Measurements from ENCODE around the gene SLC1A2. TPM values are rescaled to one million over a fixed set of nuclear protein-coding genes. Genes with fewer than 3 reads are reported as not detected.

Gene SLC1A2
- total RNA-seq, 2 experiments from 2014 or later: not detected

DNA sequence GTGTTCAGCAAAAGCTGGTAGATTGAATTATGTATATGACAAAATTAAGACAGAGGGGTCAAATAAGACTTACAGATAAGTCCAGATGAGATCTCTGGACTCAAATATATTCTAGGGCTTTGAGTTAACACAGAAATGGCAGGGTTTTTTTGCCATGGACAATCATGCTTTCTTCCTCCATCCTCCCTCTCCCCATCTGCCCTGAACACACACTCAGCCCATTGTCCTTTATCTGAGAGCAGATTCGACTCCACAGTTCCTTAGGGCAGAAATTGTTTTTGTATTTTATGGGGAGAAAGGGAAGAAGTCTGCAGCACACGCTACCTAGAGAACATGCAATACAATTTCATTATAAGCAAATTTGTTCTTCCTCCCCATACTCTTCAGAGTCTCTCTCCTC is 86.8 kb downstream of the SLC1A2 start:
- TF ChIP-seq, protein P1, sequence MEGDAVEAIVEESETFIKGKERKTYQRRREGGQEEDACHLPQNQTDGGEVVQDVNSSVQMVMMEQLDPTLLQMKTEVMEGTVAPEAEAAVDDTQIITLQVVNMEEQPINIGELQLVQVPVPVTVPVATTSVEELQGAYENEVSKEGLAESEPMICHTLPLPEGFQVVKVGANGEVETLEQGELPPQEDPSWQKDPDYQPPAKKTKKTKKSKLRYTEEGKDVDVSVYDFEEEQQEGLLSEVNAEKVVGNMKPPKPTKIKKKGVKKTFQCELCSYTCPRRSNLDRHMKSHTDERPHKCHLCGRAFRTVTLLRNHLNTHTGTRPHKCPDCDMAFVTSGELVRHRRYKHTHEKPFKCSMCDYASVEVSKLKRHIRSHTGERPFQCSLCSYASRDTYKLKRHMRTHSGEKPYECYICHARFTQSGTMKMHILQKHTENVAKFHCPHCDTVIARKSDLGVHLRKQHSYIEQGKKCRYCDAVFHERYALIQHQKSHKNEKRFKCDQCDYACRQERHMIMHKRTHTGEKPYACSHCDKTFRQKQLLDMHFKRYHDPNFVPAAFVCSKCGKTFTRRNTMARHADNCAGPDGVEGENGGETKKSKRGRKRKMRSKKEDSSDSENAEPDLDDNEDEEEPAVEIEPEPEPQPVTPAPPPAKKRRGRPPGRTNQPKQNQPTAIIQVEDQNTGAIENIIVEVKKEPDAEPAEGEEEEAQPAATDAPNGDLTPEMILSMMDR (IDR thresholded peaks at IDR 0.05): no peak
- Mint-ChIP-seq H3K9me3 (peaks cover 4% of the 10 kb centered on the region), H3K27ac (no peak overlapping the region), H3K4me3 (no peak overlapping the region), H3K27me3 (no peaks in the 10 kb centered on the region), H3K4me1 (ENCODE audit: low read depth) (peaks cover 52% of the 10 kb centered on the region), H3K36me3 (ENCODE audit: low read depth) (no peaks in the 10 kb centered on the region)
- POLR2A ChIA-PET: no interaction called here
- intact Hi-C loops (cut with micrococcal nuclease): no loop called here
- CTCF ChIA-PET: interaction anchor here (1.0 kb wide), 1 partner anchor 12 kb away, joined by 3 read pairs; no protein-coding TSS in a partner anchor
- DNase-seq: no peak
- no peak for ATAC-seq

DNA sequence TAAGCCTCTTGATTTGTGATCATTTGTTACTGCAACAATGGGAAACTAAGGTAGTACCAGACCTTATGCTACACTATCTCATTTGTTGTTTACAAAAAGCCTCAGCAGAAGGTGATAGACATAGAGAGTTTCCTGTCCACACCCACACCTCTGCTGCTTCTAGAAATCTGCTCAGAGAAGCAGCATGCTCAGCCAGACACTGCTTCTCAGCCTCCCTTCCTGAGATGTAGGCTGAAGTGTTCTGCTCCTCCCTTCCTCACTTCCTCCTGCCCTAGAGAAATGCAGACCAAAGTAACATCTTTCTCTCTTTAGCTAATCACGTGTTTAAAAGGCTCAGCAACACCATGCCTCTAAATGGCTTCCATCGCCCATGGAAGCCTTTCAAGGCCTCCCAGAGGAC is 88.4 kb downstream of the SLC1A2 start:
- POLR2A ChIA-PET: no interaction called here
- Mint-ChIP-seq H3K9me3 (peaks cover 4% of the 10 kb centered on the region), H3K36me3 (ENCODE audit: low read depth) (no peaks in the 10 kb centered on the region), H3K4me3 (no peak overlapping the region), H3K4me1 (ENCODE audit: low read depth) (peaks cover 44% of the 10 kb centered on the region), H3K27ac (peak overlapping the region; percentile 77), H3K27me3 (no peaks in the 10 kb centered on the region)
- DNase-seq: peak; percentile 34
- ATAC-seq: peak; percentile 82
- CTCF ChIA-PET: interaction anchor here (1.2 to 1.9 kb wide), 3 partner anchors 19 to 404 kb away, joined by 3 to 5 read pairs (median 3); no protein-coding TSS in a partner anchor
- intact Hi-C loops (cut with micrococcal nuclease): no loop called here
- TF ChIP-seq, protein P1 (IDR thresholded peaks at IDR 0.05): no peak

DNA sequence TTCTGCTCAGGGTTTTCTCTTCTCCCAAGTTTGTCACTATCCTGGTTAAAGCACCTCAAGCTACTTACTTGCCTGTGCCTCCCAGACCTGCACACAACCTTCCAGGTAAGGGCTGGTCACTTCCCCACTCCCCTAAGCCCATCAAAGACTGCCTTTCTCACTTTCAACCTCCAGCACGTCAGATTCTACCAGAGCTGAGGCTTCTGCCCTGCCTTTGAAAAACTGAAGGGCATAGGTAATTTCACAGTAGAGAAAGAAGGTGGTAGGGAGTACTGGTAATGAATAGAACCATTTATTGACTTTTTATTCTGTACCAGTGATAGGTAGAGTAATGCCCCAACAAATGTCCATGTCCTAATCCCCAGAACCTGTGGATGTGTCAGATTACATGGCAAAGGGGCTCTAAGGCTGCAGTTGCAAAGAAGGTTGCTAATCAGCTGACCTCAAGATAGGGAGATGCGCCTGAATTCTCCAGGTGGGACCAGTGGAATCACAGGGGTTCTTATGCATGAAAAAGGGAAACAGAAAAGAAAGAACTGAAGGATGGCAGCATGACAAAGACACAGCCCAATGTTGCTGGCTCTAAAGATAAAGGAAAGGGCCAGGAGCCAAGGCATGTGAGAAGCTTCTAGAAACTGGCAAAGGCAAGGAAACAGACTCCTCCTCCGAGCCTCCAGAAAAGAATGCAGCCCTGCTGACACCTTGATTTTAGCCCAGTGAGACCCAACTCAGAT is 89.0 kb downstream of the SLC1A2 start:
- H3K27ac Mint-ChIP-seq: peak overlapping the region; percentile 44
- peaks cover 5% of the 10 kb centered on the region for H3K9me3 Mint-ChIP-seq
- ChIA-PET CTCF (interaction anchor here (1.0 to 1.9 kb wide), 8 partner anchors 10 to 403 kb away, joined by 3 to 6 read pairs (median 3); no protein-coding TSS in a partner anchor), POLR2A (no interaction called here)
- no peaks in the 10 kb centered on the region for H3K36me3 Mint-ChIP-seq (ENCODE audit: low read depth)
- ATAC-seq: no peak
- H3K27me3 Mint-ChIP-seq: no peaks in the 10 kb centered on the region
- intact Hi-C loops (cut with micrococcal nuclease): no loop called here
- H3K4me1 Mint-ChIP-seq (ENCODE audit: low read depth): peaks cover 45% of the 10 kb centered on the region
- TF ChIP-seq, protein P1 (IDR thresholded peaks at IDR 0.05): no peak
- no peak overlapping the region for H3K4me3 Mint-ChIP-seq
- no peak for DNase-seq

DNA sequence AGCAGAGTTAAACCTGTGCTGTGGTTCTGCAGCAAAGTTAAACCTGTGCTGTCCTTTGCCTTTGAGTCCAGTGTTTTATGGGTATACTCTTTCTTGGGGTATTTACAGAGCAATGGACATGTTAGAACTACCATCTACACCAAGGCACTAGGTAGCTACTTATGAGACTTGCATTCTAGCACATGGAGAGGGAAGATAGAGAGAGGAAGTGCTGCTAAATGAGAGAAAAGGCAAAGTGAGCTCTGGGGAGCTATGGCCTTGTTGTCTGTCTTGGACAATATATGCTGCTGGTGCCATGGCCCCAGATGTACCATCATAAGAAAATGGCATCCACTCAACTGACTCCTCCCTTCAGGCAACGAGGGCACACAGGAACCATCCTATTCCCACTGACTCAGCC is 91.5 kb downstream of the SLC1A2 start:
- no peak for ATAC-seq

More for the DNA sequence above, 91.5 kb downstream of the SLC1A2 start:
- intact Hi-C loops (cut with micrococcal nuclease): no loop called here
- H3K4me1 Mint-ChIP-seq (ENCODE audit: low read depth): peaks cover 43% of the 10 kb centered on the region
- TF ChIP-seq, protein P1 (IDR thresholded peaks at IDR 0.05): no peak
- ChIA-PET CTCF (interaction anchor here (1.2 to 1.8 kb wide), 4 partner anchors 8 to 90 kb away, joined by 3 to 5 read pairs (median 4); no protein-coding TSS in a partner anchor), POLR2A (no interaction called here)
- H3K36me3 Mint-ChIP-seq (ENCODE audit: low read depth): no peaks in the 10 kb centered on the region
- peaks cover 6% of the 10 kb centered on the region for H3K9me3 Mint-ChIP-seq
- DNase-seq: no peak
- no peak overlapping the region for H3K27ac Mint-ChIP-seq
- H3K4me3 Mint-ChIP-seq: no peak overlapping the region
- H3K27me3 Mint-ChIP-seq: no peaks in the 10 kb centered on the region
